ENCODE results near the gene TMEM131. TPM values are rescaled to one million over a fixed set of nuclear protein-coding genes. Genes with fewer than 3 reads are reported as not detected.

The TMEM131 gene
- total and polyA plus RNA-seq, 12 donors: 13.7 to 57.5 (median 34.0) TPM

DNA sequence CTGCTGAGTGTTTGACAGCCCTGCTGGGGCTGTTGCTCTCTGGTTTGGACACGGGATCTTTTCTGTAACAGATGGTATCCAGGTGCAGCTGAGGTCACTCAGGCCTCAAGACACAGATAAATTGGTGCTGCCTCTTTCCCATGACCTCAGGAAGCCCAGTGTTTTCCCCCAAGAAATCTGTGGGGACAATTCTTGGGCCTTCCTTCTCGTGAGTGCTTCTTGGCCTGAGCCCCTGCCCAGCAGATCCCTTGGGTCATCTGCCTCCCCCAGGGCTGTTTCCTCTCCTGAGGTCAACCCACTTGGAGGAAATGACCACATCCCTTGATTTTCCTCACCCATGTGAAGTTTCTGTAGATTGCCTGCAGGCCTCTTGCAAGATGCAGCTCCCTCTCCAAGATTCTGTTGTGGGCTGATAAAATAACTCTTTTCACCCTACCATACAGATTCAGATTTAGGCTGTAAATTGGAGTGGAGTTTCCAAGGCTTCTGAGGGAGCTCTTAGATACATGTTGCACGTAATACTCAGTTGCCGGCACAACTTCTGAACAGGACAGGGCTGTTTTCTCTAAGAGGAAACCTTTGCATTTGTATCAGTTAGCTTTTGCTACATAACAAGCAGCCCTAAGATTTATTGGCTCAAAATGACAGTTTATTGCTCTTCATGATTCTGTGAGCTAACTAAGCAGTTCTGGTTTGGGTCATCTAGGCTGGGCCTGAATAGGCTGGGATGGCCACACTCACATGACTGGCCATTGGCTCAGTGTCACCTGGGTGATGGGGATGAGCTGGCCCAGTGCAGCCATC is 269.3 kb downstream of the TMEM131 start:
- Histone ChIP-seq H3K36me3 (replicated peaks in 1 of 2) (no peaks in the 10 kb centered on the region), H3K27me3 (peaks cover 6% of the 10 kb centered on the region), H3K4me1 (replicated peaks in 1 of 2) (no peaks in the 10 kb centered on the region), H3K9me3 (replicated peaks in 1 of 3) (no peaks in the 10 kb centered on the region), H3K27ac (no peak overlapping the region), H3K4me3 (no peak overlapping the region)
- intact Hi-C loops (cut with DNase I): no loop called here
- no peak for DNase-seq
- 54 to 73% (median 62%) methylated on average over 4 of the region's 4 CpGs for WGBS, 4 donors
- TF ChIP-seq, protein P1, sequence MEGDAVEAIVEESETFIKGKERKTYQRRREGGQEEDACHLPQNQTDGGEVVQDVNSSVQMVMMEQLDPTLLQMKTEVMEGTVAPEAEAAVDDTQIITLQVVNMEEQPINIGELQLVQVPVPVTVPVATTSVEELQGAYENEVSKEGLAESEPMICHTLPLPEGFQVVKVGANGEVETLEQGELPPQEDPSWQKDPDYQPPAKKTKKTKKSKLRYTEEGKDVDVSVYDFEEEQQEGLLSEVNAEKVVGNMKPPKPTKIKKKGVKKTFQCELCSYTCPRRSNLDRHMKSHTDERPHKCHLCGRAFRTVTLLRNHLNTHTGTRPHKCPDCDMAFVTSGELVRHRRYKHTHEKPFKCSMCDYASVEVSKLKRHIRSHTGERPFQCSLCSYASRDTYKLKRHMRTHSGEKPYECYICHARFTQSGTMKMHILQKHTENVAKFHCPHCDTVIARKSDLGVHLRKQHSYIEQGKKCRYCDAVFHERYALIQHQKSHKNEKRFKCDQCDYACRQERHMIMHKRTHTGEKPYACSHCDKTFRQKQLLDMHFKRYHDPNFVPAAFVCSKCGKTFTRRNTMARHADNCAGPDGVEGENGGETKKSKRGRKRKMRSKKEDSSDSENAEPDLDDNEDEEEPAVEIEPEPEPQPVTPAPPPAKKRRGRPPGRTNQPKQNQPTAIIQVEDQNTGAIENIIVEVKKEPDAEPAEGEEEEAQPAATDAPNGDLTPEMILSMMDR (IDR thresholded peaks at IDR 0.05): no peak
- TF ChIP-seq POLR2A (IDR thresholded peaks at IDR 0.05): no peak

DNA sequence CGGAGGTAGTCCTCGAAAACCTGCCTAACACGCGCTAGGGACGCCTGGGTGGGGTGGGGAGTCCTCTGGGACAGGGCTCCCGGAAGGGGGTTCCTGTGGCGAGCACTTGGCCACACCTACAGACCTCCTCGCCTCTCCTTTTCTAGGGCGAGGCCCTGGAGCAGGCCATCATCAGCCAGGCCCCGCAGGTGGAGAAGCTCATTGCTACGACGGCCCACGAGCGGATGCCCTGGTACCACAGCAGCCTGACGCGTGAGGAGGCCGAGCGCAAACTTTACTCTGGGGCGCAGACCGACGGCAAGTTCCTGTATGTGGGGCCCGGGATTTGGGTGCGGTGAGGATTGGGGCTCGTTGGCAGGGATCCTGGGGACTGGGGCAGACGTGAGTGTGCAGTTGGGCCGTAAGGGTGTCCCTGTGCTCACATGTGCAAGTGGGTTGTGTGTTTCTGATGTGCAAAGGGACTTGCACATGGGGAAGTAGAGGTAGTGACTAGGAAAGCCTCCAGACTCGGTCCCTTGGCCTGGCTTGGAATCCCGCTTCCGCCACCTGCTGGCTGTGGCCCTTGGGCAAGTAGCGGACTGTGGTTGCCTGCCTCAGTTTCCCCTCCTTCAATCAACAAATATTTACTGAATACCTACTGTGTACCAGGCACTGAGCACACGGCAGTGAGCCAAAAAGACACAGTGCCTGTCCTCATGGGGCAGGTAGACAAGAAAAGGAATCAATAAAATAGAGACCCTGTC is 270.6 kb downstream of the TMEM131 start:
- 85 to 88% (median 86%) methylated on average over 24 to 31 of the region's 31 CpGs for WGBS, 4 donors
- H3K4me3 ChIP-seq: no peak overlapping the region
- no peaks in the 10 kb centered on the region for H3K4me1 ChIP-seq (replicated peaks in 1 of 2)
- TF ChIP-seq, protein P1 (IDR thresholded peaks at IDR 0.05): no peak
- TF ChIP-seq POLR2A (IDR thresholded peaks at IDR 0.05): no peak
- no peak for DNase-seq
- H3K27me3 ChIP-seq: peaks cover 6% of the 10 kb centered on the region
- intact Hi-C loops (cut with DNase I): no loop called here
- no peak overlapping the region for H3K27ac ChIP-seq
- H3K9me3 ChIP-seq (replicated peaks in 1 of 3): no peaks in the 10 kb centered on the region
- no peaks in the 10 kb centered on the region for H3K36me3 ChIP-seq (replicated peaks in 1 of 2)

DNA sequence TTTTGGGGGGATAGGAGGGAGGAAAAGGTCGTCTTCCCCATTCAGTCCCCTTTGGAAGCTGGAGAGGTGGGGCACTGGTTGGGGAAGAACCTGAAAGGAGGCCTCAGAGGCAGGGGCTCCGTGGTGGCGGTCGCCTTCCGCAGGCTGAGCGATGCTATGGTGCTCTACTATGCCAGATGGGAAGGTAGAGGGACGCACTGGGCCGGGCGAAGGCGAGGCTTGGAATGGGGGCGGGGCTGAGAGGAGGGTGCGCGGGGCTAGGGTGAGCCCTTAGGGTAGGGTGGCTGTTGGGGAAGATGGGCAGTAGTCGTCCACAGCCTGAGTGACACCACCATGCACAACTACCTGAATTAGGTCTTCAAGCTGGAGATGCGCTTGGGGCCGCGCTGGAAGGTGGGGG is 271.2 kb downstream of the TMEM131 start:
- no peak overlapping the region for H3K27ac ChIP-seq
- no peak for TF ChIP-seq POLR2A (IDR thresholded peaks at IDR 0.05)
- TF ChIP-seq, protein P1 (IDR thresholded peaks at IDR 0.05): no peak
- intact Hi-C loops (cut with DNase I): no loop called here
- H3K9me3 ChIP-seq (replicated peaks in 1 of 3): no peaks in the 10 kb centered on the region
- H3K36me3 ChIP-seq (replicated peaks in 1 of 2): no peaks in the 10 kb centered on the region
- H3K4me1 ChIP-seq (replicated peaks in 1 of 2): no peaks in the 10 kb centered on the region
- WGBS, 4 donors: 58 to 71% (median 63%) methylated on average over 10 to 17 of the region's 17 CpGs
- no peak overlapping the region for H3K4me3 ChIP-seq
- peaks cover 6% of the 10 kb centered on the region for H3K27me3 ChIP-seq
- no peak for DNase-seq

DNA sequence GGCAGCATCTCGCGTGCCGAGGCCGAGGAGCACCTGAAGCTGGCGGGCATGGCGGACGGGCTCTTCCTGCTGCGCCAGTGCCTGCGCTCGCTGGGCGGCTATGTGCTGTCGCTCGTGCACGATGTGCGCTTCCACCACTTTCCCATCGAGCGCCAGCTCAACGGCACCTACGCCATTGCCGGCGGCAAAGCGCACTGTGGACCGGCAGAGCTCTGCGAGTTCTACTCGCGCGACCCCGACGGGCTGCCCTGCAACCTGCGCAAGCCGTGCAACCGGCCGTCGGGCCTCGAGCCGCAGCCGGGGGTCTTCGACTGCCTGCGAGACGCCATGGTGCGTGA is 271.7 kb downstream of the TMEM131 start:
- no peaks in the 10 kb centered on the region for H3K36me3 ChIP-seq (replicated peaks in 1 of 2)
- H3K9me3 ChIP-seq (replicated peaks in 1 of 3): no peaks in the 10 kb centered on the region
- no peak for DNase-seq
- intact Hi-C loops (cut with DNase I): no loop called here
- peaks cover 6% of the 10 kb centered on the region for H3K27me3 ChIP-seq
- 37 to 61% (median 39%) methylated on average over 23 to 41 of the region's 41 CpGs; no CpG with 5 or more reads in 1 of the 4 donors for WGBS, 4 donors
- H3K4me1 ChIP-seq (replicated peaks in 1 of 2): no peaks in the 10 kb centered on the region
- H3K27ac ChIP-seq: no peak overlapping the region
- no peak overlapping the region for H3K4me3 ChIP-seq
- TF ChIP-seq POLR2A (IDR thresholded peaks at IDR 0.05): no peak
- TF ChIP-seq, protein P1 (IDR thresholded peaks at IDR 0.05): no peak
